HG03575 (cell line): Measurements from ENCODE around the gene UBQLN4.
A peak's percentile ranks its signal among the peaks of the same experiment; 100 is the strongest.
"Not testable (repeated sequence)": the region's sequence is repeated elsewhere in the genome, so short reads cannot be mapped to it uniquely, and the experiment has no call there.

ENCODE experiments used
- ATAC-seq: cut with Tn5 transposase; IDR thresholded peaks from one replicate; pipeline ENCODE4 v1.9.1; 2021; ENCODE audit not compliant: unreplicated experiment, insufficient number of reproducible peaks, low FRiP score; ENCODE audit errors: extremely low read depth

UBQLN4 gene

DNA sequence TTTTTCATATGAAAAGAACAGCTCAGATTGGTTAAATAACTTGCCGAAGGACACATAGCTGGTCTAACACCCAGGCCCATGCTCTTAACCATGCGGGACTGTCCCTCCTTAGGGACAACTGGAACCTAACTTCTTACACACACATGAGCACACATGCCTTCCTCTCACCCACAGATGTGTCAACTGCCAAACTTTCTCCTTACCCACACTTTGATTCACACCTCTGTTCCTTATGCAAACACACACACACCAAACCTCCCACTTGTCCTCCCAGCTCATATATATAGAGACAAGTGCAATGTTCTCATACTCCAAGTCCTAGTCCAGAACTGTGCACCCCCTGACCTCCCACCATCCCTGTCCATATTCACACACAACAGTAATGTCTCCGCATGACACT, 11.6 kb upstream of the UBQLN4 start:
- ATAC-seq, result no peak

DNA sequence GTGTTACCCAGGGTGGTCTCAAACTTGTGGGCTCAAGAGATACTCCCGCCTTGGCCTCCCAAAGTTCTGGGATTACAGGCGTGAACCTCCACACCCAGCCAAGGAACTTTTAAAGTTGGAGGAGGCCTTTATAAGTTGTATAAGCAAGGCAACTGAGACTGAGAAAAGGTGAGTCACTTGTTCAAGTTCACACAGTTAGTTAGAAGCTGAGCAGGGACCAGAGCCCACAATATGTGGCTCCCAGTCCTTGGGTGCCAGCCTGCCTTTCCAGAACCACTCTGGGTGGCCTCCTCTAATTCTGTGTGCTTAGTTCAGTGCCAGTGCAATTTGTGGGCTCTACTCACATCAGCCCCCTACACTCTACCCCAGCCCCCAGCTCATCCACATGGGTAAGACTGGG, 11.0 kb upstream of the UBQLN4 start:
- ATAC-seq, result no peak

GRCh38 chr1:156063997-156064285, 10.3 kb upstream of the UBQLN4 start:
- ATAC-seq, result no peak

- ATAC-seq, result no peak
Measured at GRCh38 chr1:156062189-156062588, 8.6 kb upstream of the UBQLN4 start.

DNA sequence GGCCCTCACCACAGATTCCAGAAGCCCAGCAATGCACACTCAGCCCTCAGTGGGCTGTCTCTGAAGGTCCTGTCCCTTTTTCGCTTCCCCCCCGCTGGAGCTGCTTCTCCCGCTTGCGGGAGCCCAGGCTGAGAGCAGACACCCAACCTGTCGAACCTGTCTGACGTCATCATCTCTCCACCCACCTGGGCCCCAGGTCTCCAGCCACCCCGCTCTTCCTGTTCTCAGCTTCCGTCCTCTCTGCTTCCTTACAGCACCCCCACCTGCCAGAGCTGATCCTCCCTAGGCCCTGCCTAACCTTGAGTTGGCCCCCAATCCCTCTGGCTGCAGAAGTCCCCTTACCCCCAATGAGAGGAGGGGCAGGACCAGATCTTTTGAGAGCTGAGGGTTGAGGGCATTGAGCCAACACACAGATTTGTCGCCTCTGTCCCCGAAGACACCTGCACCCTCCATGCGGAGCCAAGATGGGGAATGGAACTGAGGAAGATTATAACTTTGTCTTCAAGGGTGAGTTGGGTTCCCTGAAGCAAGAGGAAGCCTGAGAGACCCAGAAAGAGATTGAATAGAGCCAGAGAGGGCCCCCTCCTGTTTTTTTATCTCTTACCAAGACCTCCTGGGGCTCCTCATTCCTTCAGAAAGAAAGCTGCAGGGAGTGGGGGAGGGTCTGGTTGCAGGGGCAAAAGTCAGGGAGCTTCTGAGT, 7.5 kb upstream of the UBQLN4 start, which contains the start of gene RAB25:
RAB25 (plus strand) TSS at position 224 of the 700 bp plus-strand sequence; CDS start at position 465, 241 bp downstream.
- no peak for ATAC-seq

GRCh38 chr1:156056326-156056849, 2.8 kb upstream of the UBQLN4 start:
- ATAC-seq, result no peak

DNA sequence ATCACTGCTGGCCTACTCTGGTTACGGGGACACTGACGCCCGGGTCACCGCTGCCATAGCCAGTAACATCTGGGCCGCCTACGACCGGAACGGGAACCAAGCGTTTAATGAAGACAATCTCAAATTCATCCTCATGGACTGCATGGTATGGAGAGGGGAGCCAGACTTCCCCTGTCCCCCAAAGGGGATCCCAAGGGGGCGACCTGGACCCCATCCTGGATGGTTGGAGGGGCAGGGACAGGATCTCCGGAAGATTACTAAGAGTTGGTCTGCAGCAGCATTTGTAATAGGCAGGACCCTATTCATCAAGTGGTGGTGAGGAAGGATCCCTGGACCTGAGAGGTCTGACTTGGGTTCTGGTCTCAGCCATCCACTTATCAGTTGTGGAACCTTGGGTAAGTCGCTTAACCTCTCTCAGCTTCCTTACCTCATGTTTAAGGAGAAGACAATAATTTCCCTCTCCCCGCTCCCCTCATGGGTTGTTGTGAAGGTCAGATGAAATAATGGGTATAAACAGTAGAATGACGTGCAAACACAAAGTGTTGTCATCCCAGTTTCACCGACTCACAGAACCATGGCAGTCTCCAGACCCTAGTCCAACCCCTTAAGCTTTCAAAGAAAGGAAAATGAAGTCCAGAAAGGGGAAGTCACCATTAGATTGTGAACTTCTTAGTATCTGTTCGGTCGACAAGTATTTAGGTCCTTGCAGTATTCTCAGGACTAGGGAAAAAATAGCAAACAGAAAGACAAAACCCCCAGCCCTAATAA, 1.9 kb upstream of the UBQLN4 start:
- ATAC-seq, result no peak

DNA sequence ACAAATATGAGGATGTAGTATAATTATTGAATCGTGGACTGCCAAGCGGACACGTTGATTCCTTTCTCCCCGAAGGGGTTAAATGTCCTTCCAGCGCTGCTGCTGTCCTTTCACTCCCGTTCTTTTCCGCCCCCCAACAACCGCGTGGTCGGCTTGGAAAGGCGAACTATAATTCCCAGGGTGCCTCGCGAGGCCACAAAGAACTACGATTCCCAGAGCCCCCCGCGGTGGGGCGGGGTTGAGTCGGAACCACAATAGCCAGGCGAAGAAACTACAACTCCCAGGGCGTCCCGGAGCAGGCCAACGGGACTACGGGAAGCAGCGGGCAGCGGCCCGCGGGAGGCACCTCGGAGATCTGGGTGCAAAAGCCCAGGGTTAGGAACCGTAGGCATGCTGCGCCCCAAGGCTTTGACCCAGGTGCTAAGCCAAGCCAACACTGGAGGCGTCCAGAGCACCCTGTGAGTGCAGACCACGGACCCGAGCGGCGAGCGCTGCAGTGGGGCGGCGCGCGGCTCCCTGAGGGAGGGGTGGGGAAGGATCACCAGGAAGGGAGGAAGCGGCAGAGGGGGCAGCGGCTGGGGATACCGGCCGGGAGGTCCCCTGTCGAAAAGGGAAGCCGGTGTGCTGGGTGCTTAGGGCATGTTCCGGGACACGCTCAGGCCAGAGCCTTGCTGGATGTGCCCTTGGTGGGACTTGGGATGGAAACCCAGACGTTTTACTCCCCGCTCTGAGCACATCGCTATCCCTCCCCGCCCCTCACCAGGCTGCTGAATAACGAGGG, 1.1 kb upstream of the UBQLN4 start, which contains the start of gene LAMTOR2:
LAMTOR2 (plus strand) TSS at position 283 of the 781 bp plus-strand sequence; CDS start at position 391, 108 bp downstream.
- peak; percentile 49 for ATAC-seq

DNA sequence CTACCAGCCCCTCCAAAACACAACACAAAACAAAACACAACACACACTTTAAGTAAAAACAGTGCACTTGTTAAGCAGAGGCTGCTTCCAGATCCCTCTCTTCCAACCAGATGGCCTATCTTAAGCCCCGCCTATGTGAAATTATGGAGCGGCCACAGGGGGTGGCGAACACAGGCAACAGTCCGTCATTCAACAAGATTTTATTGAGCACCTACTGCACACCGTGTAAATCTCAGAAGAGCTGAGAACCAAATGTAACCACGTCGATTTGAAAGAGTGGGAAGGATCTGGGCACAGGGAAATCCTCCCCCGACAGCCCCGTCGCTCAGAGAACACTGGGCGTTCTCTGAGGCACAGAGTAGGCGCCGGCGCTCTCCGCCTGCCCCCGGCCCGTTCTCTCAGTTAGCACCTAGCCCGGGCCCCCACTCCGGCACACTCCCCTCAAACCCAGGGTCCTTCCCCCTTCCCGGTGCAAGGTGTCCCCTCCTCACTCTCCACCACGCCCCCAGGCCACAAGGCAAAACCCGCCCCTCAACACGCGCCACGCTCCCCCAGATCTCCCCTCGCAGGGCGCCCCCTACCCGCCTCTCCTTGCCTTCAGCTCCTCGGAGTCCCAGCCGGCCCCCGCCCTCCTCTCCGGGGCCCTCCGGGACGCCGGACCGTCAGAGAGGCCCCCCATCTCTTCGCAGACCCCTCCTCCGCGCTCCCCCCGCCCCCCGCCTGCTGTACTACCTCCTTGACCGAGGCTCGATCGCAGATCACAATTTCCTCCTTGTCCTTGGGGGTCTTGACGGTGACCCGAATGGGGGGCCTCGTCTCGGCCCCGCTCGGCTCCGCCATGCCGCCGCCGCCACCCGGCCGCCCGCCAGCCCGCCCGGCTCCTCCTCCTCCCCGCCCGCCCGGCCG, 483 bp downstream of the UBQLN4 start:
- ATAC-seq, result no peak

GRCh38 chr1:156051011-156051725, 2.4 kb downstream of the UBQLN4 start:
- no peak for ATAC-seq

GRCh38 chr1:156050376-156050775, 3.2 kb downstream of the UBQLN4 start:
- ATAC-seq, result no peak

DNA sequence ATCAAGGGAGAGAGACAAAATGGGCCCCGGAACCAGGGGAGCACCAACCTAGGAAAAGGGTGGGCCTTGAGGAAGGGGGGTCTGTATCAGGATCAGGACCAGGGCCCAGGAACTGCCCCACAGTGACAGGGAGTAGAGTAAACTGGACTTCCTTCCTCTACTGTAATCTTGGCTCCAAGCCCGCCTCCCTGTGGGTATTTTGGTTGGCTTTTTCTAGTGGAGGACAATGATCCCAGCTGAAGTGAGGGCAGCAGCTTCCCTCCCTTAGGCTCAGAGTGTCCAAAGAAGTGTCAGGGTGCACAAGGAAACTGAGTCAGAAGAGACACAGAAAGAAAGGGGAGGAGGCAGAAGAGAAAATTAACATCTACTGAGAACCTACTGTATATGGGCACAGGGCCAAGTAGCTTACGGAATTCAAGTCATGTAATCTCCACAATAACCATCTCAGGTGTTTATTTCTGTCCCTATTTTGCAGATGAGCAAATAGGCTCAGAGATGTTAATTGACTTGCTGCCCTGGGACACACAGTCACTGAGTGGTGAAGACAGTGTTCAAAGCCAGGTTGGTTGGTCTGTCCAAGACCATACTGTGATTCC, 4.8 kb downstream of the UBQLN4 start:
- no peak for ATAC-seq

GRCh38 chr1:156045076-156045475, 8.5 kb downstream of the UBQLN4 start:
- ATAC-seq, result no peak

- ATAC-seq, result no peak
Measured at GRCh38 chr1:156042828-156043227, 10.8 kb downstream of the UBQLN4 start.

GRCh38 chr1:156034991-156035390, 18.6 kb downstream of the UBQLN4 start:
- ATAC-seq, result not testable (repeated sequence)

- ATAC-seq, result no peak
Measured at GRCh38 chr1:156033011-156033410, 20.6 kb downstream of the UBQLN4 start.

GRCh38 chr1:156026588-156026987, 27.0 kb downstream of the UBQLN4 start:
- no peak for ATAC-seq

DNA sequence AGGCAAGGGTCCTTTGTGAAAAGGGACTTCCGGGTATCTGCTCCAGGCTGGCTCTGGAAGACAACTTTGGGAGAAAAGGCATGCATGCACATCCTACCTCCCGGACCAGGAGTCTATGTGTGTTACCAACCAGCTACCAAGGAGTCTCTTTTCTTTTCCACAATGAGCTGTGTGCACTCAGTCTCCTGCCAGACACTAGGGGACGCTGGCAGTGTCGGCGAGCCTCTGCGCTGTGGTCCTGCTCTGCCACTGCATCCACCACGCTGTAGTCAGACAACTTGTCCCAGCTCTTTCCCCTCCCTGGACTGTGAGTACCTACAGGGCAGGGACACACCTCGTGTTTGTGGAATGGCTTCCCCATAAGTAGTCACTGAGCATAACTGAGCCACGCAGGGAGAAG, 27.7 kb downstream of the UBQLN4 start:
- ATAC-seq, result no peak
